NCI-H2081 (cell line): ENCODE data around the gene DNASE2.
A peak's percentile ranks its signal among the peaks of the same experiment; 100 is the strongest.

ENCODE experiments used
- DNase-seq, 2 experiments: peaks; one replicate each; lab custom pipeline; 2025; lab: John Stamatoyannopoulos, UW

Gene DNASE2

DNA sequence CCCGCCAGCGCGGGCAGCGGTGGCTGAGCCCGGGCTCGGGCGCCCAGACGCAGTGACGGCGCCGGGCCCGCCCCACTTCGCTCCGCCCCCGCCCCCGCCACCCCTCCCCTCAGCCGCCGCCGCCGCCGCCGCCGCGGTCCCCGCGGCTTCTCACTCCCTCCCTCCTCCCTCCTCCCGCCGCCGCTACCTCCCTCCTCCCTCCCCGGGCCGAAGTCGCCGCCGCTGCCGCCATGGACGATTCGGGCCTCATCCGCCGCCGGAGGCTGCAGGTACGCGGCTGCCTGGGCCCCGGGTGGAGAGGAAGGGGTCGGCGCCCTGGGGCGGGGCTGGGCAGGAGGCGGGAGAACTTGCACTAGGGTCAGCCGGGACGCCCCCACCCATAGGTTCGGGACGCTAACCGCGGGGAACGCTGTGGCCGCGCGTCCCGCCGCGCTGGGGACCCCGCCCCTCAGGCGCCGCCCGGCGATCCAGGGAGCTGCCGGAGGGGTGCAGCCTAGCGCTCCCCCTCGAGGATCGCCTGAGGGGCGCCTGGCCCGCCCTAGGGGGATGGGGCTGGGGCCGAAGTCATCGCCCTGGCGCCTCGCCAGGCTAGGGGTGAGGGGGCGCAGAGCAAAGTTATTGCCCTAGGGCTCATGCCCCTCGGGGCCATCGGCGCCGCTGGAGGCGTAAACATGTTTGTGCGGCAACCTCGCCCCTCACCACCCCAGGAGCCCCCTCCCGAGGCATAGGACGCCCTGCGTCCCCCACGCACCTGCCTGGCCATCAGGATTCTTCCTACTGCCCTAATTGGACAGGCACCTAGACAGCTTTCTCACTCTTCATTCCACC lies 47.3 kb downstream of the DNASE2 start:
- DNase-seq, result peak; percentile 57 to 63

DNA sequence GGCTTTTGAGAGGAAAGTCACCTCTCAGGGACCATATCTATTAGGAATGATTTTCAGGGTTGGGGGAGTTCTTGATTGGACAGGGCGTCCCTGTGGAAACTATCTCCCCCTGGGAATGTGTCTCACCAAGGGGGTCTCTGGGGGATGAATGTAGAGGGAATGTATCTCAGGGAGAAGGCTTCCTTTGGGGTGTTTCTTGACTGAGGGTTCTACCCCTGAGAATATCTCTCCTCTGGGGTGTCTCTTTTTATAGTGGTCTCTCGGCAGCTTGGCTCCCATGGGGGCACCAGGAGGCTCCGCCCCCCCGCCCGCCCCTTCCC lies 47.9 kb downstream of the DNASE2 start:
- DNase-seq, result no peak

DNA sequence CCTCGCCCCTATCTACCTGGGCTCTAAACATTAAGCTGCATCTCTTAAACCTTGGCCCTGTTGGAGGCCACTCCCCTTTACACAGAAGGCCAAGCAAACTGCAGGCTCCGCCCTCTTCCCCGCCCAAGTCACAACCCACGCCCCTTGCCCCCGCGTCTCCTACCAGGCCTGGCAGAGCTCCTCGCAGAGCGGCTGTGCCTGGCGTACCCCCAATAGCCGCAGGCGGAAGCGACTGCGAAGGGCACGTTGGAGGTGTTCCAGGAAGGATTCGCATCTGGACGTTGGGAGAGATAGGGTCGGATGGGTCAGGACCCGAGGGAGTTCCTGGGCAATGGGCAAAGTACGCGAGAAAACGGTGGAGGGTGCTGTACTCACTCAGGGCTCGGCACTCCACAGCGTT lies 52.8 kb downstream of the DNASE2 start:
- DNase-seq, result peak; percentile 30 to 54

DNA sequence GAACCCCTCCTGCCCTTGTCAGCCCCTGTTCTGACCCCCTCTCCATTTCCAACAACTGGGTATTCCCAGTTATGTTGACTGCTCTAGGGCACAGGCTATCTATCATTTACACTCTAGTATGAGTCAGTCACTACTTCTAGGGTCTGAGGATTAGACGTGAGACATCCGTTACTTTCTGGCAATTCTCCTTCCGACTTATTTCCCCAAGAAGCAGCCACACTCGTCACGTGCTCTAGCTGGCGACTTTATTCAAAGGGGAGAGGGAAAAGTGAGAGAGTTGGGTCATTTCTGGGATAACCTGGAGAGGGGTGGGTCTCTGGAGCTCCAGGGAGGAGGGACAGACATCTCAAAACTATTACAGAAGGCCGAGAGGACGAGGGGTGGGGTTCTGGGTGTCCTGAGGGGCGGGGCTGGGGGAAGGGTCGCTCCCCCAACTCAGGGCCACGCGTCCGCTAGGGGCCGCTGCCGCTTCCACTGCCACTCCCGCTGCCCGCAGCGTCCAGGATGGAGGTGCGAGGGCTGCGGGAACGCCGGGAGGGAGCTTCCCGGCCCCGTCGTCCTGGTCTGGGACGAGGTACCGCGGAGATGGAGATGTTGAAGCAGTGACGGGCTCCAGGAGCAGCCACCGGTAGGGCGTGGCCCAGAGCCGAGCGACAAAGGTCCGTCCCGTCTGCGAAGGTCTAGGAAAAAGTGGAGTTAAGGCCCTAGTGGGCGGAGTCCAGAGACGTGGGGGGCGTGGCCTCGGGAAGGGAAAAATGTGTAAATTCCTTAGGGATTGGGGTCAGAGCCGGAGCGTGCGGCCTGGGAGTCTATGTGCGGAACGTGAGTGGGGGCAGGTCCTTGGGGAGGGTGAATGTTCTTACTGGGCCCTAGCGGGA lies 55.8 kb downstream of the DNASE2 start:
- DNase-seq, result peak in 1 of 2 experiments; percentile 10
